T-cell (primary cell): ENCODE results near the gene MDFI. TPM values are rescaled to one million over a fixed set of nuclear protein-coding genes. Genes with fewer than 3 reads are reported as not detected.

Source experiments
- ATAC-seq, 4 experiments: fragments of 200-7000 bp in 3 of 4; fragments of 150-1000 bp in 1 of 4; cut with Tn5 transposase; replicated peaks in 1 of 4; 1 replicate in 3 of 4; 2 replicates in 1 of 4; pipeline ENCODE4 v1.10.0; 2021; ENCODE audit warnings: moderate library complexity in 3 of 4, mild to moderate bottlenecking in 2 of 4, moderate number of reproducible peaks in 1 of 4
- CTCF ChIA-PET, 2 donors: fragments of 300-600 bp; sonication (Branson Sonifier 250); formaldehyde crosslinking; loops; one replicate each; lab custom pipeline; 2022; ENCODE audit warnings: antibody characterized with exemption in 2 of 2; lab: Charles Lee
- POLR2A ChIA-PET, 2 donors: fragments of 300-600 bp; sonication (Branson Sonifier 250); formaldehyde crosslinking; loops; one replicate each; lab custom pipeline; 2022; ENCODE audit warnings: antibody characterized with exemption in 2 of 2; lab: Charles Lee
- DNase-seq, 35 experiments: peaks; one replicate each; pipeline versions ENCODE4 v3.0.0 to v3.0.0-alpha.2; 2013 to 2023
- H3K27ac ChIP-seq: one replicate; pipeline ENCODE4 v1.5.1; 2013; ENCODE audit warnings: low read length
- H3K27me3 ChIP-seq, 2 experiments: replicated peaks in 1 of 2; 1 replicate in 1 of 2; 2 replicates in 1 of 2; pipeline versions ENCODE4 v1.6.1 to v1.7.0; 2013; ENCODE audit warnings: low read length in 1 of 2, mixed read lengths in 1 of 2; ENCODE audit not compliant: control insufficient read depth in 2 of 2, insufficient read depth in 2 of 2; ENCODE audit errors: extremely low read depth in 1 of 2
- H3K36me3 ChIP-seq, 2 donors: 1 replicate in 1 of 2; 2 replicates in 1 of 2; pipeline versions ENCODE4 v1.6.1 to v1.7.0; 2013; ENCODE audit warnings: low read length in 1 of 2; ENCODE audit not compliant: control insufficient read depth in 2 of 2, insufficient read depth in 1 of 2; ENCODE audit errors: extremely low read depth in 1 of 2
- H3K4me1 ChIP-seq, 2 experiments: 1 replicate in 1 of 2; 2 replicates in 1 of 2; pipeline versions ENCODE4 v1.6.1 to v1.7.0; 2013; ENCODE audit warnings: low read length in 2 of 2, mixed read lengths in 1 of 2; ENCODE audit not compliant: insufficient read depth in 2 of 2, control insufficient read depth in 1 of 2; ENCODE audit errors: extremely low read depth in 1 of 2
- H3K4me3 ChIP-seq, 2 donors: 1 replicate in 1 of 2; 2 replicates in 1 of 2; pipeline versions ENCODE4 v1.5.1 to v1.7.0; 2013; ENCODE audit warnings: mild to moderate bottlenecking in 2 of 2, low read length in 1 of 2, moderate library complexity in 1 of 2; ENCODE audit not compliant: control insufficient read depth in 1 of 2; ENCODE audit errors: extremely low read depth in 1 of 2
- H3K9me3 ChIP-seq: 2 replicates; pipeline ENCODE4 v1.7.0; 2013
- H3K27ac Mint-ChIP-seq, 2 donors: one replicate each; pipeline ENCODE4 v1.8.0; 2020 to 2021; ENCODE audit warnings: mild to moderate bottlenecking in 2 of 2, mixed read lengths in 2 of 2
- H3K27me3 Mint-ChIP-seq, 2 donors: one replicate each; pipeline ENCODE4 v1.8.0; 2021 to 2022; ENCODE audit warnings: mixed read lengths in 2 of 2
- H3K36me3 Mint-ChIP-seq: one replicate; pipeline ENCODE4 v1.8.0; 2021; ENCODE audit warnings: mixed read lengths
- H3K4me1 Mint-ChIP-seq, 3 donors: one replicate each; pipeline ENCODE4 v1.8.0; 2020 to 2022; ENCODE audit warnings: mixed read lengths in 3 of 3, mild to moderate bottlenecking in 1 of 3
- H3K4me3 Mint-ChIP-seq, 3 donors: one replicate each; pipeline ENCODE4 v1.8.0; 2020 to 2022; ENCODE audit warnings: mild to moderate bottlenecking in 3 of 3, mixed read lengths in 3 of 3, moderate library complexity in 3 of 3
- H3K9me3 Mint-ChIP-seq, 3 donors: one replicate each; pipeline ENCODE4 v1.8.0; 2020 to 2022; ENCODE audit warnings: mixed read lengths in 3 of 3
- WGBS: methylation state at CpG from one replicate; pipeline ENCODE4 v1.1.5; 2013; ENCODE audit warnings: missing lambda C conversion rate; ENCODE audit not compliant: insufficient coverage; 5-methylcytosine and 5-hydroxymethylcytosine counted together
- total RNA-seq, 35 experiments: library from RNA in 6 of 35; stranded (reverse) in 6 of 35; fragments of 120-200 nt in 1 of 35; gene quantifications; one replicate each; pipeline versions ENCODE4 v1.2.1 to v1.2.4 and lab custom pipeline; 2013 to 2026

The MDFI gene
- total RNA-seq, 5 donors from 2014 or later (not counting 1 experiment from before 2014, with no cell fraction given): not detected

DNA sequence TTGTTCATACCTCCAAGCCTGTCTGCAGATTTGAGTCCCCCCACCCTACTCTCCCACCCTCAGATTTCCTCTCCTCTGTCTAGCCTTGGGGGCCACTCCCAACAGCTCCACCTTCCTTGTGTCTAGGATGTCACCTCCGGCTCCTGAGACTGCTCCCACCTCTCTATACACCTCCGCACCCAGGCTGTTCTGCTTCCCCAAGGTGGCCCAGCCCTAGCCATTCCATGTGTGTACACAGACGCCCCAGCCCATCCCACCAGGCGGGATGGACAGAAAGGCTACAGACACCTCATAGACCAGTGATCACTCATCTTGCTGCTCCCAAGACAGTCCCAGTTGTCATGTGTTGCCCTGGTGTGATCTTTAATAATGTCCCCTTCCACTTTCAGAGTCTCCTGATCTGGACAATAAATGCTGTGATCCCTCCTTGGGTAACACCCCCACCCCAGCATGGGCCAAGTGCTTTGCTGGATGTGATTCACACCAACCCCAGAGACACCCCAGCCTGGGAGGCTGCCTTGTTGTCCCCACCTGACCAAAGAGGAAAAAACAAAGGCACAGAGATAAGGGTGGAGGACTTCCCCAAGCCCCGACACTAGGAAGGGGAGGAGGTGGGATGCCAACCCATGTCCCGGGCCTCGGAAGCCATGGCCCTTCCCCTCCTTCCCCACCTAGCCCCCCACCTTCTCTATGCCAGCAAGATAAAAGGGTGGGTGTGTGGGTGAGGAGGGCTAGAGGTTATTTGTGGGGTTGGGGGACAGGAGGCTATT lies 36.1 kb downstream of the MDFI start:
- WGBS: 92% methylated on average over 4 of the region's 7 CpGs

DNA sequence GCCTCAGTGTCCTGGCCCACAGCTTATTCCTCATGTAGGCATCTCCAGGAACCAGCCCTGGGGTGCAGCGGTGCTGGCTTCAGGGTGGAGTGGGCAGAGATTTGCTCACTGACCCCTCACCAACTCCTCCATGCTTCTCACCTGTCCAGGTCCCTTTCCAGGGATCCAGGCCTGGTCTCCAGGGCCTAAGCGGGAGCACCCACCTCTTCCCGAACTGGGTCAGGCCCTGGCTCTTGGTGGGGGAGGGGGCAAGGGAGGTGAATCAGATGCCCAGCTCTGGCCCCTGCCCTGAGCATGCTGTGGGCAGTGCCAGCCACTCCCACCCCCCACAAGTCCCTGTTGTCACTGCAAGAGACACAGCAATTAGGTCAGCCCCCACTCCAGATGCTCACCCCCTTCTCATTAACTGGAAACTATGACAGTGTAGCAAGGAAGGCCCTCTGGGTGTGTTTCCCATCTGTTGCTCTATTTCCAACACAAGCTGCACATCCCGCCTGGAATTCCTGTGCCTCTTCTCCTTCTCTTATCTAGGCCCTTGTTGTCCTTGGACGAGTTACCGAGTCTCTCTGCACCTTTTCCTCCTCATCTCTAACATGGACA lies 37.0 kb downstream of the MDFI start:
- Mint-ChIP-seq H3K9me3 (no peaks in the 10 kb centered on the region), H3K27me3 (peaks cover 32 to 38% of the 10 kb centered on the region in 2 donors), H3K4me1 (no peaks in the 10 kb centered on the region), H3K4me3 (no peak overlapping the region), H3K36me3 (no peaks in the 10 kb centered on the region), H3K27ac (no peak overlapping the region)
- DNase-seq (no peak), ATAC-seq (no peak)
- 80% methylated on average over 3 of the region's 6 CpGs for WGBS
- no peaks in the 10 kb centered on the region for H3K4me1 ChIP-seq
- no peaks in the 10 kb centered on the region for H3K36me3 ChIP-seq
- no peak overlapping the region for H3K27ac ChIP-seq
- H3K4me3 ChIP-seq: no peak overlapping the region
- CTCF ChIA-PET: no interaction called here
- POLR2A ChIA-PET: no interaction called here
- H3K9me3 ChIP-seq: no peaks in the 10 kb centered on the region
- peaks cover 0 to 54% of the 10 kb centered on the region in 2 experiments for H3K27me3 ChIP-seq

More for the DNA sequence above, 36.1 kb downstream of the MDFI start:
- H3K9me3 ChIP-seq: no peaks in the 10 kb centered on the region
- H3K4me1 ChIP-seq: no peaks in the 10 kb centered on the region
- peaks cover 0 to 54% of the 10 kb centered on the region in 2 experiments for H3K27me3 ChIP-seq
- H3K4me3 Mint-ChIP-seq: no peak overlapping the region
- ATAC-seq: no peak
- peaks cover 37 to 42% of the 10 kb centered on the region in 2 donors for H3K27me3 Mint-ChIP-seq
- no peaks in the 10 kb centered on the region for H3K4me1 Mint-ChIP-seq
- H3K36me3 ChIP-seq: no peaks in the 10 kb centered on the region
- no peak overlapping the region for H3K27ac ChIP-seq
- no peaks in the 10 kb centered on the region for H3K36me3 Mint-ChIP-seq
- DNase-seq: no peak
- H3K9me3 Mint-ChIP-seq: no peaks in the 10 kb centered on the region
- no peak overlapping the region for H3K27ac Mint-ChIP-seq
- ChIA-PET CTCF (no interaction called here), POLR2A (no interaction called here)
- H3K4me3 ChIP-seq: no peak overlapping the region

DNA sequence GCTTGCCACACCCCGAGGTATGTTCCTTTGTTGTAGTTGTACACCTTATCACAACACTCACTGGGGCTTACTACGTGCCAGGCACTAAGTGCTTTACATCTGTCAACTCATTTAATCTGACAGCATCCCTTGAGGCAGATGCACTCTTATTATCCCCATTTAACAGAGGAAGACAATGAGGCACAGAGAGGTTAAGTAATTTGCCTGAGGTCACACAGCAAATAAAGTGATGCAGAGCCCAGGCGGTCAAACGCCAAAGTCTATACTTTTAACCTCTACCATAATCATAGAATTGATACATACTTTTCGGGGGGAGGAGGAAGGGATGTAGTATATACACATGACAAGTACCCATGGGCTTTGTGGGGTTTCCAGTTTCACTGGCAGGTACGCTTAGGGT lies 37.7 kb downstream of the MDFI start:
- POLR2A ChIA-PET: no interaction called here
- Mint-ChIP-seq H3K9me3 (no peaks in the 10 kb centered on the region), H3K27me3 (peaks cover 26 to 32% of the 10 kb centered on the region in 2 donors), H3K36me3 (no peaks in the 10 kb centered on the region), H3K4me3 (no peak overlapping the region), H3K4me1 (no peaks in the 10 kb centered on the region), H3K27ac (no peak overlapping the region)
- H3K36me3 ChIP-seq: no peaks in the 10 kb centered on the region
- 40% methylated on average over 2 of the region's 6 CpGs for WGBS
- H3K4me1 ChIP-seq: no peaks in the 10 kb centered on the region
- H3K4me3 ChIP-seq: no peak overlapping the region
- DNase-seq (no peak), ATAC-seq (no peak)
- no peaks in the 10 kb centered on the region for H3K9me3 ChIP-seq
- H3K27me3 ChIP-seq: peaks cover 0 to 53% of the 10 kb centered on the region in 2 experiments
- no peak overlapping the region for H3K27ac ChIP-seq
- CTCF ChIA-PET: no interaction called here

DNA sequence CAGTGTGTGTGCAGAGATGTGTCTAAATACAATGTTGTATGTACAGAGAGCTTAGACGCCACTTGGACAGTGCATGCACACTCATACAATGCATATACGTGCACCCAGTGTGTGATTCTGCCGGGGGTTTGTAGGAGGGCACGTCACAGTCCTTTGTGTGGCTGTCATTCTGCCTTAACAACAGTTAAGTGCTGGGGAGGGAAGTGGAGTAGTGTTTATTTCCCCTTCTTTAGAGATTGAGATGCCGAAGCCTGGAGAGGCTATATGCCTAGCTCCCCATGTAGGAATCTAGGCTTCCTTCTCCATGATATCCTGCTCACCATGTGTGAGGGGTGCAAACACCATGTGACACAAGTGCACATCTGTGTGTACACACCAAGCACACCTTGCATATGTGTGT lies 38.2 kb downstream of the MDFI start:
- peaks cover 0 to 49% of the 10 kb centered on the region in 2 experiments for H3K27me3 ChIP-seq
- no peak for DNase-seq
- H3K4me1 ChIP-seq: no peaks in the 10 kb centered on the region
- POLR2A ChIA-PET: no interaction called here
- ATAC-seq: no peak
- 83% methylated on average over 2 of the region's 5 CpGs for WGBS
- H3K36me3 Mint-ChIP-seq: no peaks in the 10 kb centered on the region
- H3K27ac ChIP-seq: no peak overlapping the region
- H3K4me1 Mint-ChIP-seq: no peaks in the 10 kb centered on the region
- CTCF ChIA-PET: no interaction called here
- H3K4me3 ChIP-seq: no peak overlapping the region
- no peaks in the 10 kb centered on the region for H3K36me3 ChIP-seq
- H3K27me3 Mint-ChIP-seq: peaks cover 26 to 29% of the 10 kb centered on the region in 2 donors
- no peak overlapping the region for H3K4me3 Mint-ChIP-seq
- H3K9me3 Mint-ChIP-seq: no peaks in the 10 kb centered on the region
- no peaks in the 10 kb centered on the region for H3K9me3 ChIP-seq
- no peak overlapping the region for H3K27ac Mint-ChIP-seq

DNA sequence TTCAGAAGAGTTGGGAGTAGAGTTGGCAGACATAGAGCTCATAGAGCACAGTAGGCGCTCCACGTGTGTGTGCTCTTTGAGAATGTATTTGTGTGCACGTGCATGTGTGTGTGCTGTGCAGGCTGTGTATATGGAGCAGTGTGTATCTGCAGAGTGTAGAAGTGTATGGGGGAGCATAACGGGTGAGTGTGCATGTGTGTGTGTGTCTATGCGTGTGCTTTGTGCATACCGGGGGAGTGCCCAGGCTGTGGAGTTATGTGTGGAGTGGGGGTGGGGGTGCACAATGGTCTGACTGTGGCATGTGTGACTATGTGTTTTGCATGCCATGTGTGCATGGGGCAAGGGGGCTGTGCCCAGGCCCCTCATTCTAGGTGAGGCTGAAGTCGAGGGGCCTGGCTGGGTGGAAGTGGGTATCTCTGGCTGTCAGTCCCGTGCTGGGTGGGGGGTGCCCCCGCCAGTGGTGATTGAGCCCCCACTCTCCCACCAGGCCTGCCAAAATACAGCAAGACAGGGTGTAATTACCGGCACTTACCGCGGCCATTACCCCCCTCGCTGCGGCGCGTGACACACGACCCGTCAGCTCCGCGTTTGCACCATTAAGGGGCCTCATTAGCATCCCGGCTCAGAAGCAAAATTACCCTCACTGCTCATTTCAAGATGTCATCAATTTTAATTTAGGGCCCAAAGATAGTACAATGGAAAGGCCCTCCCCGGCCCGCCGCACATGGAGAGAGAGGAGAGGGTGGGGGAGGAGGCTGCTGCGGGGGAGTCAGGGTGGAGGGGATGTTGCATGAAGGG lies 39.1 kb downstream of the MDFI start:
- Mint-ChIP-seq H3K4me3 (no peak overlapping the region), H3K4me1 (peaks cover 0 to 4% (median 2%) of the 10 kb centered on the region in 3 donors), H3K27me3 (peaks cover 17 to 20% of the 10 kb centered on the region in 2 donors), H3K36me3 (no peaks in the 10 kb centered on the region), H3K9me3 (no peaks in the 10 kb centered on the region), H3K27ac (no peak overlapping the region)
- CTCF ChIA-PET: no interaction called here
- Histone ChIP-seq H3K9me3 (no peaks in the 10 kb centered on the region), H3K27me3 (peaks cover 0 to 44% of the 10 kb centered on the region in 2 experiments), H3K27ac (no peak overlapping the region), H3K36me3 (no peaks in the 10 kb centered on the region), H3K4me1 (peaks cover 0 to 4% of the 10 kb centered on the region in 2 experiments), H3K4me3 (no peak overlapping the region)
- ATAC-seq (no peak), DNase-seq (no peak)
- POLR2A ChIA-PET: no interaction called here
- WGBS: 94% methylated on average over 6 of the region's 25 CpGs

DNA sequence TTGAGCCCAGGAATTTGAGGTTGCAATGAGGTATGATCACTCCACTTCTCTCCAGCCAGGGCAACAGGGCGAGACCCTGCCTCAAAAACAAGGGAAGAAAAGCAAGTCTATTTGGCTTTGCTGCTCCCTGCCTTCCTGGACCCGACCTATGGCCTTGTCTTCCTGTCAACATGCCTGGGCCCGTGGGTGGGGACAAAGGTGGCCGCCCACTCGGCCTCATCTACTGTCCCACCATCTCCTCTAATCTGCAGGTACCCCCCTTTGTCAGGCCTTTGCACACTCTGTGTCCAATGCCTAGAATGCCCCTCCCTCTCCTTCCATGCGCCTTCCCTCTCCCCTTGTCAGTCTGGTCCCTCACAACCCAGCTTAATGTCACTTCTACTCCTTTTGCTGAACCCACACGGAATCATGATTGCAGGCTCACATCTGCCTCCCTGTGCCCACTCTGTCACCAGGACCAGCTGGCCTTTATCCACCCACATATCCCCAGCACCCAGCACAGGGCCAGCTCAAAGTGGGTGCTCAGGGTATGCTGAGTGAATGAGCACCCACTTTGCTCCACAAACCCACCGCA lies 40.3 kb downstream of the MDFI start:
- Histone ChIP-seq H3K4me3 (no peak overlapping the region), H3K9me3 (no peaks in the 10 kb centered on the region), H3K4me1 (peaks cover 0 to 17% of the 10 kb centered on the region in 2 experiments), H3K36me3 (no peaks in the 10 kb centered on the region), H3K27ac (no peak overlapping the region), H3K27me3 (peaks cover 0 to 48% of the 10 kb centered on the region in 2 experiments)
- ChIA-PET POLR2A (no interaction called here), CTCF (interaction anchor here in 1 of 2 donors (0.6 kb wide), 1 partner anchor 213 kb away, joined by 5 read pairs; no protein-coding TSS in a partner anchor)
- Mint-ChIP-seq H3K27ac (no peak overlapping the region), H3K9me3 (no peaks in the 10 kb centered on the region), H3K4me1 (peaks cover 4 to 15% (median 10%) of the 10 kb centered on the region in 3 donors), H3K27me3 (peaks cover 17 to 19% of the 10 kb centered on the region in 2 donors), H3K4me3 (no peak overlapping the region), H3K36me3 (no peaks in the 10 kb centered on the region)
- no peak for DNase-seq
- 77% methylated on average over 7 of the region's 8 CpGs for WGBS
- no peak for ATAC-seq
